Measurements from ENCODE around the gene SCNN1A. TPM values are rescaled to one million over a fixed set of nuclear protein-coding genes. Genes with fewer than 3 reads are reported as not detected.

Gene SCNN1A
- total RNA-seq, 4 donors from 2014 or later, result 74.2 to 143 (median 93.7) TPM

- WGBS, result 19% methylated on average over 13 of the region's 13 CpGs
- H3K9me3 ChIP-seq, result no peaks in the 10 kb centered on the region
- H3K27ac ChIP-seq, result peak overlapping the region; percentile 99
- H3K36me3 ChIP-seq, result peaks cover 42% of the 10 kb centered on the region
- H3K4me3 ChIP-seq, result peak overlapping the region; percentile 92
- TF ChIP-seq EP300 (IDR thresholded peaks at IDR 0.05), result no peak
- no peak for TF ChIP-seq POLR2A (IDR thresholded peaks at IDR 0.05)
- no peak for TF ChIP-seq POLR2AphosphoS5 (IDR thresholded peaks at IDR 0.05)
- no peak for TF ChIP-seq CTCF (IDR thresholded peaks at IDR 0.05)
- DNase-seq (ENCODE audit: low spot score in 2 of 2), result peak in 1 of 2 donors; percentile 76
- H3K4me1 ChIP-seq, result peaks cover 77% of the 10 kb centered on the region
- no peaks in the 10 kb centered on the region for H3K27me3 ChIP-seq
These were observed 40.4 kb downstream of the SCNN1A start for GRCh38 chr12:6334940-6335450.

GRCh38 chr12:6334359-6334758 lies 41.0 kb downstream of the SCNN1A start:
- peak overlapping the region; percentile 92 for H3K4me3 ChIP-seq
- WGBS, result 55% methylated on average over 5 of the region's 5 CpGs
- DNase-seq (ENCODE audit: low spot score in 2 of 2), result no peak
- H3K9me3 ChIP-seq, result no peaks in the 10 kb centered on the region
- peaks cover 74% of the 10 kb centered on the region for H3K4me1 ChIP-seq
- H3K27me3 ChIP-seq, result no peaks in the 10 kb centered on the region
- no peak for TF ChIP-seq POLR2AphosphoS5 (IDR thresholded peaks at IDR 0.05)
- no peak for TF ChIP-seq POLR2A (IDR thresholded peaks at IDR 0.05)
- TF ChIP-seq CTCF (IDR thresholded peaks at IDR 0.05), result no peak
- no peak for TF ChIP-seq EP300 (IDR thresholded peaks at IDR 0.05)
- H3K27ac ChIP-seq, result peak overlapping the region; percentile 99
- H3K36me3 ChIP-seq, result peaks cover 48% of the 10 kb centered on the region

GRCh38 chr12:6333566-6333965 lies 41.8 kb downstream of the SCNN1A start:
- DNase-seq (ENCODE audit: low spot score in 2 of 2), result peak in 1 of 2 donors; percentile 74
- H3K4me1 ChIP-seq, result peaks cover 72% of the 10 kb centered on the region
- TF ChIP-seq CTCF (IDR thresholded peaks at IDR 0.05), result no peak
- no peak for TF ChIP-seq EP300 (IDR thresholded peaks at IDR 0.05)
- TF ChIP-seq POLR2A (IDR thresholded peaks at IDR 0.05), result no peak
- no peak for TF ChIP-seq POLR2AphosphoS5 (IDR thresholded peaks at IDR 0.05)
- H3K27ac ChIP-seq, result peak overlapping the region; percentile 99
- peaks cover 56% of the 10 kb centered on the region for H3K36me3 ChIP-seq
- H3K4me3 ChIP-seq, result no peak overlapping the region
- H3K9me3 ChIP-seq, result no peaks in the 10 kb centered on the region
- 73% methylated on average over 9 of the region's 9 CpGs for WGBS
- H3K27me3 ChIP-seq, result no peaks in the 10 kb centered on the region

GRCh38 chr12:6333029-6333428 lies 42.3 kb downstream of the SCNN1A start:
- 69% methylated on average over 9 of the region's 9 CpGs for WGBS

GRCh38 chr12:6332459-6332858 lies 42.9 kb downstream of the SCNN1A start:
- peak overlapping the region; percentile 99 for H3K27ac ChIP-seq
- DNase-seq (ENCODE audit: low spot score in 2 of 2), result no peak
- H3K36me3 ChIP-seq, result peaks cover 64% of the 10 kb centered on the region
- no peak overlapping the region for H3K4me3 ChIP-seq
- TF ChIP-seq POLR2A (IDR thresholded peaks at IDR 0.05) (no peak), CTCF (IDR thresholded peaks at IDR 0.05) (no peak), POLR2AphosphoS5 (IDR thresholded peaks at IDR 0.05) (no peak), EP300 (IDR thresholded peaks at IDR 0.05) (no peak)
- no peaks in the 10 kb centered on the region for H3K9me3 ChIP-seq
- 63% methylated on average over 4 of the region's 4 CpGs for WGBS
- H3K4me1 ChIP-seq, result peaks cover 67% of the 10 kb centered on the region
- H3K27me3 ChIP-seq, result no peaks in the 10 kb centered on the region

More at GRCh38 chr12:6333029-6333428, 42.3 kb downstream of the SCNN1A start:
- Histone ChIP-seq H3K27ac (peak overlapping the region; percentile 99), H3K4me1 (peaks cover 67% of the 10 kb centered on the region), H3K4me3 (no peak overlapping the region), H3K27me3 (no peaks in the 10 kb centered on the region), H3K36me3 (peaks cover 61% of the 10 kb centered on the region), H3K9me3 (no peaks in the 10 kb centered on the region)
- no peak for TF ChIP-seq CTCF (IDR thresholded peaks at IDR 0.05)
- no peak for TF ChIP-seq POLR2A (IDR thresholded peaks at IDR 0.05)
- peak in 1 of 2 donors; percentile 69 for DNase-seq (ENCODE audit: low spot score in 2 of 2)

All from suprapubic skin (tissue), 4 donors.